ENCODE data around the gene TIMM29. TPM values are rescaled to one million over a fixed set of nuclear protein-coding genes. Genes with fewer than 3 reads are reported as not detected.

Gene TIMM29
- total RNA-seq, 6 experiments from 2014 or later = 18.0 to 25.0 (median 20.6) TPM

DNA sequence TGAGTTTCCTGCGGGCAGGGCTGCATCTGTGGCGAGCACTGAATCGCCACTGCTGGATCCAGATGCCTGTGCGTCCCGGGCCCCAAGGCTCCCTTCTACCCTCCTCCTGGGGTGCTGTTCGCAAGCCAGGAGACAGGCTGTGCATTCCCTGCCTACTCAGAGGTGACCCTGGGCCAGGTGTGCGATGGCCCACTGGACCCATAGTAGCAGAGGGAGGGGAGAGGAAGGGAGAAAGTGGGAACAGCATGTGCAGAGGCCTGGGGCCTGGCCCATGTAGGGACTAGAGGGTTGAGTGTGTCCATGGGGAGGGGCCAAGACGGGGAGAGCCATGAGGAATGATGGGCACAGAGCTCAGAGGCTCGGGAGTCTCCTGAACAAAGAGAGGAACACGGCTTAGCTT lies 30.0 kb upstream of the TIMM29 start:
- H3K36me3 Mint-ChIP-seq (ENCODE audit: low read depth) = 0 out of 2 replicates have a peak, but pooled peaks cover 6% of the 10 kb centered on the region
- TF ChIP-seq, protein P1, sequence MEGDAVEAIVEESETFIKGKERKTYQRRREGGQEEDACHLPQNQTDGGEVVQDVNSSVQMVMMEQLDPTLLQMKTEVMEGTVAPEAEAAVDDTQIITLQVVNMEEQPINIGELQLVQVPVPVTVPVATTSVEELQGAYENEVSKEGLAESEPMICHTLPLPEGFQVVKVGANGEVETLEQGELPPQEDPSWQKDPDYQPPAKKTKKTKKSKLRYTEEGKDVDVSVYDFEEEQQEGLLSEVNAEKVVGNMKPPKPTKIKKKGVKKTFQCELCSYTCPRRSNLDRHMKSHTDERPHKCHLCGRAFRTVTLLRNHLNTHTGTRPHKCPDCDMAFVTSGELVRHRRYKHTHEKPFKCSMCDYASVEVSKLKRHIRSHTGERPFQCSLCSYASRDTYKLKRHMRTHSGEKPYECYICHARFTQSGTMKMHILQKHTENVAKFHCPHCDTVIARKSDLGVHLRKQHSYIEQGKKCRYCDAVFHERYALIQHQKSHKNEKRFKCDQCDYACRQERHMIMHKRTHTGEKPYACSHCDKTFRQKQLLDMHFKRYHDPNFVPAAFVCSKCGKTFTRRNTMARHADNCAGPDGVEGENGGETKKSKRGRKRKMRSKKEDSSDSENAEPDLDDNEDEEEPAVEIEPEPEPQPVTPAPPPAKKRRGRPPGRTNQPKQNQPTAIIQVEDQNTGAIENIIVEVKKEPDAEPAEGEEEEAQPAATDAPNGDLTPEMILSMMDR (IDR thresholded peaks at IDR 0.05) = no peak
- H3K27me3 Mint-ChIP-seq (ENCODE audit: insufficient read depth) = no peaks in the 10 kb centered on the region; the same call in 1 of the 2 replicates
- DNase-seq = no peak
- no peak overlapping the region for H3K4me3 Mint-ChIP-seq
- no peak overlapping the region for H3K27ac Mint-ChIP-seq
- H3K4me1 Mint-ChIP-seq (ENCODE audit: low read depth) = peaks cover 24% of the 10 kb centered on the region
- H3K9me3 Mint-ChIP-seq = no peaks in the 10 kb centered on the region

DNA sequence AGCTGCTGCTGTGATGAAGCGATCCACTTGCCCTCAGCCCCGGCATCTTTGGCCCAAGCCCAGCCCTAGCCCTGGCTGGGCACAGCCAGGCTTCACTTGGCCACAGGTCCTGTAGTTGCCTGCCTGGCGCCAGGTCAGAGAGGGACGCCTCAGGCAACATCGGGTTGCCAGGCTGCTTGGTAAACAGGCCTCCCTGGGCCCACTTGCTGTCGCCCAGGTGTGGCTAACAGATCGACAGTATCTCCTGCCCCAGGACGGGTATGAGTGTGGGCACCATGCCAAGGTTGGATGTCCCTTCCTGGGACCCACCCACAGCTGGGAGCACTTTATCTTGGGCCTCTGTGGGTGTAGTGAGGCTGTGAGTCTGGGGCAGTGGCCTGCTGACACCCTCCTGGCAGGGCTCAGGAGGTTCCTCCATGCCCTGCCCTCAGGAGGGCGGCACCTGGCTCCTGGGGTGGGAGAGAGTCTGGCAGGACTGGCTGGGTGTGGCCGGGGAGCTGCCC lies 29.4 kb upstream of the TIMM29 start:
- 0 out of 2 replicates have a peak, but pooled peaks cover 6% of the 10 kb centered on the region for H3K36me3 Mint-ChIP-seq (ENCODE audit: low read depth)
- peaks cover 29% of the 10 kb centered on the region for H3K4me1 Mint-ChIP-seq (ENCODE audit: low read depth)
- DNase-seq = no peak
- H3K27ac Mint-ChIP-seq = no peak overlapping the region
- no peak overlapping the region for H3K4me3 Mint-ChIP-seq
- TF ChIP-seq, protein P1 (IDR thresholded peaks at IDR 0.05) = no peak
- no peaks in the 10 kb centered on the region for H3K9me3 Mint-ChIP-seq
- no peaks in the 10 kb centered on the region; the same call in 1 of the 2 replicates for H3K27me3 Mint-ChIP-seq (ENCODE audit: insufficient read depth)

DNA sequence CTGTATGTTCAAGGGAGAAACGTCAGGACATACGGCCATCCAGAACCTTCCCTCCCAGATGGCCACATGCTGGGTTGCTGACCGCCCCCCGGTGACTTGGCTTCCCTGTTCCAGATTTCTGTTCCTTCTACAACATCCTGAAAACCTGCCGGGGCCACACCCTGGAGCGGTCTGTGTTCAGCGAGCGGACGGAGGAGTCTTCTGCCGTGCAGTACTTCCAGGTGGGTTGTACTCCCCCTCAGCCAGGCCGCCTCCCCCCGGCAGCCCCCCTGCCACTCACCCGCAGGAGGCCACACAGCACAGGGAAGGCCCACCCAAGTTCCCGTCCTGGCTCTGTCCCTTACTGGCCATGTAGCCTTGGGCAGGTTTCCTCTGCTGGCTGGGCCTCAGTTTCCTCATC lies 20.7 kb upstream of the TIMM29 start:
- no peaks in the 10 kb centered on the region for H3K9me3 Mint-ChIP-seq
- H3K27me3 Mint-ChIP-seq (ENCODE audit: insufficient read depth) = no peaks in the 10 kb centered on the region
- TF ChIP-seq, protein P1 (IDR thresholded peaks at IDR 0.05) = no peak
- no peak overlapping the region for H3K27ac Mint-ChIP-seq
- peaks cover 13% of the 10 kb centered on the region; the same call in 1 of the 2 replicates for H3K4me1 Mint-ChIP-seq (ENCODE audit: low read depth)
- peaks cover 9% of the 10 kb centered on the region; the same call in 1 of the 2 replicates for H3K36me3 Mint-ChIP-seq (ENCODE audit: low read depth)
- no peak overlapping the region for H3K4me3 Mint-ChIP-seq
- no peak for DNase-seq

DNA sequence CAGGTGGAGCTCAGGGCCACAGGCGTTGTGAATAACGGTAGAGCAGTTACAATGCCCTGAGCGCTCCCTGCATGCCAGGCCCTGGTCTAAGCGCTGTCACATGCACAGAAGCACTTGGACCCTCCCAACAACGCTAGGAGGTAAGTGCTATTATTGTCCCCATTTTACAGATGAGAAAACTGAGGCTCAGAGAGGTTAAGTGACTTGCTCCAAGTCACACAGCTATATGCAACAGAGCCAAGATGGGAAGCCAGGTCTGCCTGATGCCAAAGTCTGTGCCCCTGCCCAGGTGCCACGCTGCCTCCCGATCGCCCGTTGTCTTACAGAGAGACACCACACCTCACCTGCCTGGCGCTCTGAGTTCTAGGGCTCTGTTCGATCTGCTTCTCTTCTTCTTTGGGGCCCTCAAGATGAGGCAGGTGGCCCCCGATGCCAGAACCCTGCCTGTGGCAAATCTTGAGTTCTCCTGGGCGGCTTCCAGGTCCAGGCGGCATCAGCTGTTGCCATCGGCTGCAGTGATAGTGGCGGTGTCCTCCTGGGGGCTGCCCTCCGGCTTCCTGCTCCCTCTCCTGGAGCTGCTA lies 20.1 kb upstream of the TIMM29 start:
- TF ChIP-seq, protein P1 (IDR thresholded peaks at IDR 0.05) = no peak
- Mint-ChIP-seq H3K27ac (no peak overlapping the region), H3K4me3 (no peak overlapping the region), H3K9me3 (no peaks in the 10 kb centered on the region), H3K4me1 (ENCODE audit: low read depth) (peaks cover 8% of the 10 kb centered on the region; the same call in 1 of the 2 replicates), H3K27me3 (ENCODE audit: insufficient read depth) (no peaks in the 10 kb centered on the region; the same call in 1 of the 2 replicates), H3K36me3 (ENCODE audit: low read depth) (peaks cover 5% of the 10 kb centered on the region; the same call in 1 of the 2 replicates)
- no peak for DNase-seq

DNA sequence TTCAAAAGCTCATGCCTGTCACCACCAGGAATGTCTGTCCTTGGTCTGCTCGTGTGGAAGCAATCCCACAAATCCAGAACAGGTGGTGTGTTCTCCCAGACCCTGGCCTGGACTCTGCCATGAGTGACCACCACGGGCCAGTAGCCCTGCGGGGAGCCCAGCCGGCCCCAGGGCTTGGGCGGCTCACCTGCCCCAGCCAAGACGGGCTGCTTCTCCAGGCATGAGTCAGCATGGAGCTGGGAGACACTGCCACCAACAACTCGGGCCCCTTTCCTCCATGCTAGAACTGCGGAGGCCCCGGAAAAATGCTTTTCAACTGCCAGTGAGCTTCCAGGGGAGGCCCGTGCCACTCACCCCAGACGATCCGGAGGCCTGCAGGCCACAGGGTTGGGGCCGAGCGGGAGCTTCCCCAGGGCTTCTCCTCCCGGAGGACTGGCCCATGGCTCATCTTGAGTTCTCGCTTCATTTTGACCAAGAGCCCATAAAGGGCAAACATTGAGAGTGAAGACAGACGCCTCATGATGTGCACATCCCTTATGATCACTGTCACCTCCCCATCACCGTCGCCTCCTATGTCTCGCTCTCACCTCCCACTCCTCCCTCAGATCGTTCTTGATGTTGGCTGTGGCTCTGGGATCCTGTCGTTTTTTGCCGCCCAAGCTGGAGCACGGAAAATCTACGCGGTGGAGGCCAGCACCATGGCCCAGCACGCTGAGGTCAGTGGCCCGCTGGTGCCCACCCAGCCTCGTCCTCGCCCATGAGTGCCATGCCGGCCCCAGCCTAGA lies 16.8 kb upstream of the TIMM29 start:
- H3K4me3 Mint-ChIP-seq = no peak overlapping the region
- no peak for DNase-seq
- TF ChIP-seq, protein P1 (IDR thresholded peaks at IDR 0.05) = no peak
- peaks cover 18% of the 10 kb centered on the region for H3K4me1 Mint-ChIP-seq (ENCODE audit: low read depth)
- H3K36me3 Mint-ChIP-seq (ENCODE audit: low read depth) = peaks cover 5% of the 10 kb centered on the region; the same call in 1 of the 2 replicates
- H3K27ac Mint-ChIP-seq = no peak overlapping the region; the same call in 1 of the 2 replicates
- no peaks in the 10 kb centered on the region; the same call in 1 of the 2 replicates for H3K27me3 Mint-ChIP-seq (ENCODE audit: insufficient read depth)
- H3K9me3 Mint-ChIP-seq = no peaks in the 10 kb centered on the region

Measured in HFFc6 (cell line).